NT2/D1 (cell line): ENCODE data around the gene AKAP9.
"Not testable (repeated sequence)": the region's sequence is repeated elsewhere in the genome, so short reads cannot be mapped to it uniquely, and the experiment has no call there.

Experiments used
- SUZ12 ChIP-seq: IDR thresholded peaks from 2 replicates; pipeline ENCODE4 v1.6.1; 2011; ENCODE audit not compliant: insufficient read length, insufficient read depth; ENCODE audit errors: extremely low read depth
- YY1 ChIP-seq: IDR thresholded peaks from 2 replicates; pipeline ENCODE4 v1.6.1; 2011; ENCODE audit not compliant: insufficient read length, insufficient read depth
- ZNF274 ChIP-seq: IDR thresholded peaks from 2 replicates; pipeline ENCODE4 v1.6.1; 2011; ENCODE audit warnings: mild to moderate bottlenecking, low read depth, low read length

DNA sequence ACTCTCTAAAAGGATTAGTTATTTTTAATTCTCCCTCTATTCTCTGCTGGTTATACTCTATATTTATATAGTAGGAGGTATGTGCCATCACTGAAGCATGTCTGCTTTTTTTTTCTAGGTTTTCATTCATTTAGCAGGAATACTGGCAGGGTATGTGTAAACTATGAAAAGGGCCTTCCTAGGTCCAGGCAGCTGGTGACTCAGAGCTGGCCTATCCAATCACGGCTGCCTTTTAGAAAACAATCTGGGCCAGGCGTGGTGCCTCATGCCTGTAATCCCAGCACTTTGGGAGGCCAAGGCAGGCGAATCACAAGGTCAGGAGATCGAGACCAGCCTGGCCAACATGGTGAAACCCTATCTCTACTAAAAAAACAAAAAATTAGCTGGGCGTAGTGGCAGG lies 162.2 kb downstream of the AKAP9 start:
- not testable (repeated sequence) for TF ChIP-seq YY1, ZNF274, SUZ12
